NK-92 (cell line): ENCODE results near the gene LYPD6.
"Not testable (repeated sequence)": the region's sequence is repeated elsewhere in the genome, so short reads cannot be mapped to it uniquely, and the experiment has no call there.

Experiments used
- DNase-seq: peaks from one replicate; lab custom pipeline; 2025; ENCODE audit not compliant: unreplicated experiment; lab: John Stamatoyannopoulos, UW

Gene LYPD6

GRCh38 chr2:149499204-149499603, 168.8 kb downstream of the LYPD6 start:
- not testable (repeated sequence) for DNase-seq

GRCh38 chr2:149506808-149507207, 176.4 kb downstream of the LYPD6 start:
- not testable (repeated sequence) for DNase-seq

GRCh38 chr2:149507974-149508373, 177.6 kb downstream of the LYPD6 start:
- no peak for DNase-seq

- no peak for DNase-seq
Measured at GRCh38 chr2:149513461-149513860, 183.1 kb downstream of the LYPD6 start.
